Endothelial cell of umbilical vein (primary cell): Measurements from ENCODE around the gene ALK.

ENCODE experiments used
- EZH2 ChIP-seq: IDR thresholded peaks from 2 replicates; pipeline ENCODE4 v1.6.1; 2012; ENCODE audit warnings: borderline replicate concordance, low read depth, mild to moderate bottlenecking, moderate library complexity, low read length, inconsistent platforms; ENCODE audit not compliant: severe bottlenecking
- FOS ChIP-seq: IDR thresholded peaks from 2 replicates; pipeline ENCODE4 v1.6.1; 2011; ENCODE audit warnings: mild to moderate bottlenecking, low read length, moderate library complexity, borderline replicate concordance; ENCODE audit not compliant: insufficient read depth
- POLR2A ChIP-seq: IDR thresholded peaks from 2 replicates; pipeline ENCODE4 v1.6.1; 2012; ENCODE audit warnings: low read depth, mild to moderate bottlenecking, control low read depth, low read length
- POLR2AphosphoS5 ChIP-seq: IDR thresholded peaks from 2 replicates; pipeline ENCODE4 v1.6.1; 2012; ENCODE audit warnings: low read depth, mild to moderate bottlenecking, control low read depth, low read length, moderate library complexity; ENCODE audit not compliant: insufficient read depth
- TF ChIP-seq, protein P1 (sequence below), 2 donors: IDR thresholded peaks; 1 replicate in 1 of 2; 2 replicates in 1 of 2; pipeline ENCODE4 v1.5.1; 2011; ENCODE audit warnings: low read length in 2 of 2, mild to moderate bottlenecking in 2 of 2, moderate library complexity in 2 of 2, control low read depth in 1 of 2, inconsistent platforms in 1 of 2, low read depth in 1 of 2; ENCODE audit not compliant: insufficient read depth in 1 of 2; ENCODE audit errors: extremely low read depth in 1 of 2
- TF ChIP-seq, protein P2 (sequence below): IDR thresholded peaks from 2 replicates; pipeline ENCODE4 v1.6.1; 2011; ENCODE audit not compliant: insufficient read depth, insufficient read length

DNA sequence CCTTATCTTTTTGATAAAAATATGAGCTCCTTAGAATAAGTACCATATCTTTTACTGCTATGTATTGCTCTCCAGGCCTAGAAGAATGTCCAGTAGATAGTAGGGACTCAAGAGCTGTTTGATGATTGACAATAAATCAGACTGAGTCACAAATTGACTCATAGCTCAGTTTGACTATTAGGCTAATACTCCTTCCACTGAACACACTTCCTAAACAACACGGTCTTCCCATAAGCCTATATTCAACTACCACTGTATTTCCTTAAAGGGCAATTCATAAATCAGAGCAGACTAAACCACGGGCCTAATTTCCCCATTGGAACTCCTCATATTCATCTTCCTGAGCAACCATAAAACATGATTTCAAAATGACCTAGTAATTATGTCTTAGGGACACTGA, 258.5 kb downstream of the ALK start:
- TF ChIP-seq POLR2AphosphoS5: no peak
- no peak for TF ChIP-seq EZH2
- TF ChIP-seq, protein P1, sequence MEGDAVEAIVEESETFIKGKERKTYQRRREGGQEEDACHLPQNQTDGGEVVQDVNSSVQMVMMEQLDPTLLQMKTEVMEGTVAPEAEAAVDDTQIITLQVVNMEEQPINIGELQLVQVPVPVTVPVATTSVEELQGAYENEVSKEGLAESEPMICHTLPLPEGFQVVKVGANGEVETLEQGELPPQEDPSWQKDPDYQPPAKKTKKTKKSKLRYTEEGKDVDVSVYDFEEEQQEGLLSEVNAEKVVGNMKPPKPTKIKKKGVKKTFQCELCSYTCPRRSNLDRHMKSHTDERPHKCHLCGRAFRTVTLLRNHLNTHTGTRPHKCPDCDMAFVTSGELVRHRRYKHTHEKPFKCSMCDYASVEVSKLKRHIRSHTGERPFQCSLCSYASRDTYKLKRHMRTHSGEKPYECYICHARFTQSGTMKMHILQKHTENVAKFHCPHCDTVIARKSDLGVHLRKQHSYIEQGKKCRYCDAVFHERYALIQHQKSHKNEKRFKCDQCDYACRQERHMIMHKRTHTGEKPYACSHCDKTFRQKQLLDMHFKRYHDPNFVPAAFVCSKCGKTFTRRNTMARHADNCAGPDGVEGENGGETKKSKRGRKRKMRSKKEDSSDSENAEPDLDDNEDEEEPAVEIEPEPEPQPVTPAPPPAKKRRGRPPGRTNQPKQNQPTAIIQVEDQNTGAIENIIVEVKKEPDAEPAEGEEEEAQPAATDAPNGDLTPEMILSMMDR (IDR thresholded peaks at IDR 0.05; ENCODE audit: extremely low read depth in 1 of 2, insufficient read depth in 1 of 2, low read depth in 1 of 2, low read length in 2 of 2): no peak
- TF ChIP-seq FOS: no peak
- TF ChIP-seq POLR2A: no peak
- TF ChIP-seq, protein P2, sequence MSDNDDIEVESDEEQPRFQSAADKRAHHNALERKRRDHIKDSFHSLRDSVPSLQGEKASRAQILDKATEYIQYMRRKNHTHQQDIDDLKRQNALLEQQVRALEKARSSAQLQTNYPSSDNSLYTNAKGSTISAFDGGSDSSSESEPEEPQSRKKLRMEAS: no peak
